Calu3 (cell line): ENCODE measurements around the gene TMEM37. TPM values are rescaled to one million over a fixed set of nuclear protein-coding genes. Genes with fewer than 3 reads are reported as not detected.

ENCODE experiments used
- BruUV-seq: library from RNA; stranded (reverse); fragments of 400-500 nt; replicated peaks from 2 replicates; lab custom pipeline; 2021; lab: Mats Ljungman, UMichigan
- CTCF ChIA-PET: fragments of 300-600 bp; sonication (Branson Sonifier 250); formaldehyde crosslinking; loops from one replicate; lab custom pipeline; 2022; ENCODE audit warnings: antibody characterized with exemption; lab: Charles Lee
- DNase-seq: peaks from one replicate; pipeline ENCODE4 v3.0.0; 2022
- H3K27ac Mint-ChIP-seq: one replicate; pipeline ENCODE4 v1.8.0; 2022; ENCODE audit warnings: mixed read lengths; ENCODE audit not compliant: unreplicated experiment
- H3K27me3 Mint-ChIP-seq: one replicate; pipeline ENCODE4 v1.8.0; 2022; ENCODE audit warnings: mixed read lengths; ENCODE audit not compliant: unreplicated experiment
- H3K36me3 Mint-ChIP-seq: one replicate; pipeline ENCODE4 v1.8.0; 2022; ENCODE audit warnings: mild to moderate bottlenecking, moderate library complexity, mixed read lengths; ENCODE audit not compliant: insufficient read depth, unreplicated experiment
- H3K4me1 Mint-ChIP-seq: one replicate; pipeline ENCODE4 v1.8.0; 2022; ENCODE audit warnings: mild to moderate bottlenecking, low read depth, mixed read lengths; ENCODE audit not compliant: unreplicated experiment
- H3K4me3 Mint-ChIP-seq: one replicate; pipeline ENCODE4 v1.8.0; 2022; ENCODE audit warnings: mild to moderate bottlenecking, low read depth, moderate library complexity, mixed read lengths; ENCODE audit not compliant: unreplicated experiment
- H3K9me3 Mint-ChIP-seq: one replicate; pipeline ENCODE4 v1.8.0; 2022; ENCODE audit warnings: low read depth, mixed read lengths; ENCODE audit not compliant: unreplicated experiment
- CTCF ChIP-seq: fragments of 200-600 bp; IDR thresholded peaks from one replicate; pipeline ENCODE4 v1.8.0; 2022; ENCODE audit warnings: antibody characterized with exemption; ENCODE audit not compliant: unreplicated experiment
- intact Hi-C: fragments of 100-400 bp; cut with micrococcal nuclease; formaldehyde crosslinking; loops from one replicate; pipeline ENCODE4 v1.10.0; 2022; ENCODE audit not compliant: unreplicated experiment
- total RNA-seq: library from RNA; stranded (reverse); gene quantifications from 2 replicates; pipeline ENCODE4 v1.2.3, GENCODE V29; 2022

Gene TMEM37
- total RNA-seq, 1 experiment from 2014 or later, result 0.76 TPM

DNA sequence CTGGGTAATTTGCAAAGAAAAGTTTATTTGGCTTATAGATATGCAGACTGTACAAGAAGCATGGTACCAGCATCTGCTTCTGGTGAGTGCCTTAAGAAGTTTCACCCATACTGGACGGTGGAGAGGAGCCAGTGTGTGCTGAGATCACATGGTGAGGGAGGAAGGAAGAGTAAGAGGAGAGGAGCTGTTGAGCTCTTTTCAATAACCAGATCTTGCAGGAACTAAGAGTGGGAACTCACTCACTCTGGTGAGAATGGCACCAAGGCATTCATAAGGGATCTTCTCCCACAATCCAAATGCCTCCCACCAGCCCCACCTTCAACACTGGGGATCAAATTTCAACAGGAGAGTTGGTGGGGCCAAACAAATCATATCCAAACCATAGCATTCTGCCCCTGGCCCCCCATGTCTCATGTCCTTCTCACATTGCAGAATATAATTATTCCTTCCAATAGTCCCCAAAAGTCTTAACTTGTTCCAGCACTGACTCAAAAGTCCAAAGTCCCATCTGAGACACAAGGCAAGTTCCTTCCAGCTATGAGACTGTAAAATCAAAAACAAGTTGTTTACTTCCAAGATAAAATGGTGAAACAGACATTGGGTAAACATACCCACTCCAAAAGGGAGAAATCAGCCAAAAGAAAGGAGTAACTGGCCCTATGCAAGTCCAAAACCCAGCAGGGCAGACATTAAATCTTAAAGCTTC lies 11.7 kb upstream of the TMEM37 start:
- DNase-seq, result no peak
- peaks cover 6% of the 10 kb centered on the region for H3K9me3 Mint-ChIP-seq
- no peaks in the 10 kb centered on the region for H3K4me1 Mint-ChIP-seq
- no TSS peak for BruUV-seq
- intact Hi-C loops, result no loop called here
- no peaks in the 10 kb centered on the region for H3K36me3 Mint-ChIP-seq
- CTCF ChIA-PET, result interaction anchor here (0.7 to 1.2 kb wide), 2 partner anchors 12 to 46 kb away, joined by 3 to 7 read pairs; partner anchors contain the start of gene TMEM37
- H3K27ac Mint-ChIP-seq, result no peak overlapping the region
- no peak for TF ChIP-seq CTCF
- peaks cover 7% of the 10 kb centered on the region for H3K27me3 Mint-ChIP-seq
- no peak overlapping the region for H3K4me3 Mint-ChIP-seq

DNA sequence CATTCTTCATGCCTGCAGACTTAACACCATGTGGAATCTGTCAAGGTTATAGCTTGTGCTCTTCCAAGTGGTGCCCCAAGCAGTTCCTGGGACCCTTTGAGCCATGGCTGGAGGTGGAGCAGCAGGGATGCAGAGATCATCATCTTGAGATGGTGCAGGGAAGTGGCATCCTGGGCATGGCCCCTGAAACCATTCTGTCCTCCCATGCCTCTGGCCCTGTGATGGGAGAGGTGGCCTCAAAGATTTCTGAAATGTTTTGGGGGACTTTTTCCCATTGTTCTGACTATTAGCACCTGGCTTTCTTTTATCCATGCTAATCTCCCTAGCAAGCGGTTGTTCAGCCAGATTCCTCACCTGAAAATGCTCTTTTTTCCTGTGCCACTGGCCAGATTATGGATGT lies 10.3 kb upstream of the TMEM37 start:
- Mint-ChIP-seq H3K4me1 (peaks cover 8% of the 10 kb centered on the region), H3K4me3 (no peak overlapping the region), H3K27ac (no peak overlapping the region), H3K27me3 (peaks cover 2% of the 10 kb centered on the region), H3K36me3 (no peaks in the 10 kb centered on the region), H3K9me3 (peaks cover 6% of the 10 kb centered on the region)
- no peak for DNase-seq
- TF ChIP-seq CTCF, result no peak
- no TSS peak for BruUV-seq
- intact Hi-C loops, result no loop called here
- CTCF ChIA-PET, result no interaction called here

DNA sequence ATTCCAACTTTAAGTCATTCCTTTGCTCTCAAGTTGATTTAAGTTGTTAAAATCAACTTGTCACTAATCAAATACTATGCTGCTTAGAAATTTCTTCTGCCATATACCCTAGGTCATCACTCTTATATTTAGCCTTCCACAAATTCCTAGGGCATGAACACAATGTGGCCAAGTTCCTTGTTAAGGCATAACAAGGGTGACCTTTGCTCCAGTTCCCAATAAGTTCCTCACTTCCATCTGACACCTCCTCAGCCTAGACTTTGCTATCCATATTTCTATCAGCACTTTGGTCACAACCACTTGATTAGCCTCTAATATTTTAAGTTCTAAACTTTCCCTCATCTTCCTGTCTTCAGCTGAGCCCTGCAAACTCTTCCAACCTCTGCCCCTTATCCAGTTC lies 9.9 kb upstream of the TMEM37 start:
- H3K27me3 Mint-ChIP-seq, result peaks cover 6% of the 10 kb centered on the region
- no peak for DNase-seq
- TF ChIP-seq CTCF, result no peak
- H3K9me3 Mint-ChIP-seq, result peaks cover 6% of the 10 kb centered on the region
- CTCF ChIA-PET, result no interaction called here
- no peaks in the 10 kb centered on the region for H3K36me3 Mint-ChIP-seq
- no TSS peak for BruUV-seq
- H3K4me1 Mint-ChIP-seq, result peaks cover 12% of the 10 kb centered on the region
- H3K27ac Mint-ChIP-seq, result no peak overlapping the region
- intact Hi-C loops, result no loop called here
- H3K4me3 Mint-ChIP-seq, result no peak overlapping the region

- DNase-seq, result no peak
- no peak for TF ChIP-seq CTCF
- peaks cover 6% of the 10 kb centered on the region for H3K9me3 Mint-ChIP-seq
- intact Hi-C loops, result no loop called here
- BruUV-seq, result no TSS peak
- no peak overlapping the region for H3K27ac Mint-ChIP-seq
- no peak overlapping the region for H3K4me3 Mint-ChIP-seq
- peaks cover 20% of the 10 kb centered on the region for H3K4me1 Mint-ChIP-seq
- no peaks in the 10 kb centered on the region for H3K36me3 Mint-ChIP-seq
- peaks cover 14% of the 10 kb centered on the region for H3K27me3 Mint-ChIP-seq
- CTCF ChIA-PET, result no interaction called here
These were observed 9.1 kb upstream of the TMEM37 start for GRCh38 chr2:119422360-119423107.
